GM12872 (cell line): ENCODE data around the gene RHBDF1.

Source experiments
- CTCF ChIP-seq: IDR thresholded peaks from 3 replicates; pipeline ENCODE4 v1.5.1; 2011; ENCODE audit warnings: low read depth, mild to moderate bottlenecking, low read length, moderate library complexity; ENCODE audit not compliant: insufficient read depth

RHBDF1 gene

GRCh38 chr16:102060-102855 is 29.8 kb upstream of the RHBDF1 start:
- TF ChIP-seq CTCF, result no peak

GRCh38 chr16:101586-101985 is 29.2 kb upstream of the RHBDF1 start:
- TF ChIP-seq CTCF, result no peak

GRCh38 chr16:100989-101388 is 28.6 kb upstream of the RHBDF1 start:
- no peak for TF ChIP-seq CTCF

GRCh38 chr16:97822-98221 is 25.4 kb upstream of the RHBDF1 start:
- TF ChIP-seq CTCF, result no peak

- TF ChIP-seq CTCF, result peak; percentile 100
Observed at GRCh38 chr16:96935-97381, 24.5 kb upstream of the RHBDF1 start.

- no peak for TF ChIP-seq CTCF
Observed at GRCh38 chr16:94918-95265, 22.5 kb upstream of the RHBDF1 start.

GRCh38 chr16:92431-93339 is 20.3 kb upstream of the RHBDF1 start:
- no peak for TF ChIP-seq CTCF
